ENCODE results near the gene C10orf62.
"Not testable (repeated sequence)": the region's sequence is repeated elsewhere in the genome, so short reads cannot be mapped to it uniquely, and the experiment has no call there.

C10orf62 gene, protein sequence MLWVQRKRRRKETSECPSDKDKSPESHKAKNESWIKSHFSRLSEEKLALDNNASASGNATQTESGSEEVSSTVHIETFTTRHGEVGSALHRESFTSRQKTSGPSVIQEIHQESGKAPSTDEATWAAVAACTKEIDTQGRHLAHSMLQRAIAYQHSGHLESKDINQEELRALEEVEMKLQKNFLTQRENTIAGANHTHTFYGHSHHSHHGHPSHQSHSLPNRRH

DNA sequence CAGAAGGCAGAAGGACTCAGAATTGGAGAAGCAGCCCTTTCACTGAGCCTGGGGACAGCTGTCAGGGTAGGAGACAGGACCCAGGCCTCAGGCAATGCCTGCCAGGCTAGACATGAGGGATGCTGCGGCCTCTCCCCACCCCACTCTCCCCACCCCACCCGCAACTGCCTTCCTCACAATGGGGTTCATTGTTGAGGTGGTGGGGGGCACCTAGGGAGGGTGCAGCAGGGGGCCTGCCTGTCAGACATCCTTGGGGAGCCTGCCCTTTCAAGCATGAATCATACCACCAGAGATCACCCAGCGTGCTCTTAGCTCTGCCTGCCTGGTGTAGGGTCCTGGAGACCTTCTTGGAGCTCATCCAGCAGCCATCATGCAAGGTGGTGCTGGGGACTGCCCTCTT is at the start of gene C10orf62:
Gene C10orf62, plus strand, starts transcription at position 243 of the 400 bp plus-strand sequence. CDS start 177 bp downstream, outside the sequence.
- no peak for DNase-seq

DNA sequence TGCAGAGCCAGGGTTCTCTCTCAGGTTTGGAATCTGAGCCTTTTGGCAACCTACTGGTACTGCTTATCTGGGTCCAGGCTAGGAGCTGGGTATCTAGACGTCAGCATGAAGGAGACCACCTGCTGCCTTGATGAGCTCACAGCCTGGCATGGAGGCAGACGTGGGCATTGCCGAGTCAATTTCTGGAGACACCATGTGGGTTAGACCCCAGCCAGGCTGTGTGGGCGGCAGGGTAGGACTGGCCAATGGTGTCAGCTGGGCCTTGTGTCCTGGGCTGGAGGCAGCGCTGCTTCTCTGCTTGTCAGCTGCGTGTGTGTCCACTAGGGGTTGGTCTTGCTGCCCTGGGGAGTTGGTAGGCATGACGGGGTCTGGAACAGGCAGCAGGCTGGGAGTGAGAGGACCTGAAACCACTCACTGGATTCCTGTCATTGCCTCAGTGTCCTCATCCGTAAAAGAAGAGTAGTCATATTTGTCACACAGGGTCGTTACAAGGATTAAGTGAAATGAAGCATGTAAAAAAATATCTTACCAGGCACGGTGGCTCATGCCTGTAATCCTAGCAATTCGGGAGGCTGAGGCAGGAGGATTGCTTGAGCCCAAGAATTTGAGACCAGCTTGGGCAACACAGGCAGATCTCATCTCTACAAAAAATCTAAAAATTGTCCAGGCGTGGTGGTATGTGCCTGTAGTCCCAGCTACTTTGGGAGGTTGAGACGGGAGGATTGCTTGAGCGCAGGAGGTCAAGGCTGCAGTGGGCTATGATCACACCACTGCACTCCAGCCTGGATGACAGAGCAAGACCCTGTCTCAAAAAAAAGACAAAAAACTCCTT is 48.6 kb upstream of the C10orf62 start:
- DNase-seq = no peak

DNA sequence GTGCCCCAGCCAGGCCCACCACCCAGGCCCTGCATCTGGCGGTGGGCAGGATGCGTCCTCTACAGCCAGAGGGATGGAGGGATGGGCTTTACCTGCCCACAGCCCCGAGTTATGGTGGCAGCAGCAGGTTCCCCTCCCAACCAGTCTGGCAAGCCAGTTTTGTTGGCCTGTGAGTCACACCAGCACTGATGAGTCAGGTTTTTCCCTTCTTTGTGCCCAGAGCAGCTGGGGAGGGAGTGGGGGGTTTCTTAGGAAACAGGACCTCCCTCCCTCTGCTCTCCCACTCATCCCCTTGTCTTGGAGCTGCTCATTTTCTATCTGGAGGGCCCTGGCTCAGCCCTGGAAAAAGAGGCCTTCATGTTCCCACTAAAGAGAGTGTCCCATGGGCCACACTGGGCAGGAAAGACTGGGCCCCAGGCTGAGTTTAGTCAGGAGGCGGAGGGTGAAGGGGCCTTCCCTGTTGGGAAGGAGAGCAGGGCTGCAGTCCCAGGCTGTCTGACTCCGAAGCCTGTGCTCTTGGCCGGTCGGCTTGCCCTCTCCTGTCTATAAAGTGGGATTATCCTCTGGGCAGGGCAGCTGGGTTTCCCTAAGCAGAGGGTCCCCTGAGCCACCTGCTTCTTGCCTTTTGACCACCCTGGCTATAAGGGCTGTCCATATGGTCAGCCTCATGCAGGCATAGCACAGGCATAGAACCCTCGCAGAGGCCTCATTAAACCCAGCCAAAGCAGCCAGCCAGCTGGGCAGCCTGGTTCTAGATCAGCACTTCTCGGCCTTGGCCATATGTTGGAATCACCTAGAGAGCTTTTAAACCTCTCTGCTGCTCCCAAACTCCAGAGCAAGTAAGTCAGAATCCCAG is 47.1 kb upstream of the C10orf62 start:
- peak in 1 of 2 donors; percentile 47 for DNase-seq

DNA sequence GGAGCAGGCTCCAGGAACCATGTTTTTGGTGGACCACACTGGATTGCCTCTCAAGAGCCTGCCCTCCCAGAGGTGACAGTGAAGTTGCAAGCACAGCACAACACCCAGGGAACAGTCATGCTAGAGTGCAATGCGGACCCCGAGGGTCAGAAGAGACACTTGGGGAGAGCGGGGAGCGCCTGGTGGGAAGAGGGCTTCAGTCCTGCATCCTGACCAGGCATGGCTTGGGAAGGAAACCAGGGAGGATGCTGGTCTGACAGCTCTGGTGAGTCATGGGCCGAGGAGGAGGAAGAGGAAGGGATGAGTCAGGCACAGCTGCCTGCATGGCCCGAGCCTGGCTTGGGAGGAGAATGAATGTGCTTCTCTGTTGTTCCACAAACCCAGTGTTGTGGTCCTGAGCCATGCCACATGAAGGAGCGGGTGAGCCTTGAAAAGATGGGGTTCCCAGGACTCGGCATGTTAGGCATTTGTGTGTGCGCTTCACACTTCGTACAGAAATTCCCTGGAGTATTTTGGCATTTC is 46.4 kb upstream of the C10orf62 start:
- DNase-seq = peak in 1 of 2 donors; percentile 73

DNA sequence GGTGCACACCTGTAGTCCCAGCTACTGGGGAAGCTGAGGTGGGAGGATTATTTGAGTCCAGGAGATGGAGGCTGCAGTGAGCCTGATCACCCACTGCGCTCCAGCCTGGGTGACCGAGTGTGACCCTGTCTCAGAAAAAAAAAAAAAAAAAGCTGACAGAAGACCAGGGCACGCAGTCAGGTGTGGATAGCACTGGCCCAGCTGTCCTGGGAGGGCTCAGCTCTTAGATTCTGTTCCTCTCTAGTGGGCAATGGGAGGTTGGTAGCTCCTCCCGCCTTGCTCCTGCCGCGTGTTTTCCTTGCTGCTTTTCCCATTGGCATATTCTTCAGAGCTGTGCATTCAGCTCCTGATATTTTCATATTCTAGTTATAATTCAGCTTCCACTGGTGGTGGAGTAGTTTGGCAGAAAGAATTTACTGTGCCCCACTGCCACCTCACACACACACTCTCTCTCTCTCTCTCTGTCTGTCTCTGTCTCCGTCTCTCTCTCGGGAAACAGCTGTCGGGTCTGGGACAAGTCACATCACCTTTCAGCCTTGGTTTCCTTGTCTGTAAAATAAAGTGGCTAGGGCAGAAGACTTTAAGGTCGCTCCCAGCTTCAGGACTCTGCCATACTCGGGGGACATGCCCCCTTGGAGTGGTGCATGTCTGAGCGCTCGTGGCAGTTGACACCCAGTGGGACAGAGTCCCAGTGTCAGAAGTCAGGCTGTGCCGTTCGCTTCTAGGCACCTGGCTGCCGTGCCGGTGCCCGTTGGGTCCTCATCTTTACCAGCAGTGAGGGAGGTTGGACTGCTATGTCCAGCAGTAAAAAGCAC is 42.9 kb upstream of the C10orf62 start:
- DNase-seq = no peak

DNA sequence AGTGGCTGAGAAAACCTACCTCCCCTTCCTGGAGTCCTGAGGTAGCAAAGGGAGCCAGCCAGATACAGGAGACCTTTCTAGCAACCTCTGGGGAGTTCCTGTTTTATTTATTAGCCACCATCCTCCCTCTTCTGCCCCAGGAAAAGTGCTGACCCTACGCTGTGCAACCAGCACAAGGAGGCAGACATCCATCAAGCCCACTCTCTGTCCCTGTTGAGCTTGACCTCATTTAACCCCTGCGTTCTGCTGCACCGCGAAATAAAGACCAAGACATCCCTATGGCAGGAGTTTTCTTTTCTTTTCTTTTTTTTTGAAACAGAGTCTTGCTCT is 42.3 kb upstream of the C10orf62 start:
- DNase-seq = no peak

DNA sequence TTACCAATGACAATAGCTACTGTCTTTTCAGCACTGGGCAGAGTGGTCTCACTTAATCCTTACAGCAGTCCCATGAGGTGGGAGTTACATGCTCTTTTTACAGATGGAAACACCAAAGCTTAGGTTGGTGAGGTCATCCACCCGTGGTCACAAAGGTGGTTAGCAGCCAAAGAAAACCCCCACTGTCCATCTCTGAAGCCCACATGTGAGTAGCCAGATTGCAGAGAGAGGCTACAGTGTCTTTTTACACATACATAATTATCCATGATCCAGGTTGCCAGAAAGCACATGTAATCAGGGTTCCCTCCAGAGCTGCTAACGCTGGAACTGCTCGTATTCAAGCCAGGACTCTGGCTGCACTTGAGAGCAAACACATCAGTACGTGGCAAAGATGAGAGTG is 41.6 kb upstream of the C10orf62 start:
- DNase-seq = no peak

DNA sequence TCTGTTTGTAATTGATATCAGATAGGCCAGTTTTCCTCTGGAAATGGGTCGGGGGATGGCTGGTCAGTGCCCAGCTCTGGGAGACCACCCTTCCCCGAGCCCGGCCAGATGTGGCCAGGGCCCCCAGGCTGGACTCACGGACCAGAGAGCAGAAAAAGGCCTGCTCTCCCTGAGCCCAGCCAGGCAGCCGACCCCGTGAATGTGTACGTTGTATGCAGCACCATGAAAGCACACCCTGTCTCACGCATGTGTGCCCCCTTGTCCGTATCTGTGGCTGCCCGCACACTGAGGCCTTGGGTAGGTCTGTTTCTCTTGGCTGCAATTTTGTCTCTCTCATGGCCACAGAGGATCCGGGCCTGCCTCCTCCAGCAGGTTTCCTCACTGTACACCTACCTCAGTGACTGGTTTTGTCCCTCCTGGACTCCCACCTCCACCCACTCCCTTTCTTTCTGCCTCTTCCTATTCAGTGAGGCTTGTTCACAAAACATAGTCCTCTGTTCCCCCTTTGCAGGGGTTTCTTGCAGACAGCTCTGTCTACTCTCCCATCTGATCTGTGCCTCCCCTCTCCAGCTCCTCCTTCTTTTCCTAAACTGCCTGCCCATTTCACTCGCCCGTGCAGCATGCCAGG is 40.6 kb upstream of the C10orf62 start:
- no peak for DNase-seq

DNA sequence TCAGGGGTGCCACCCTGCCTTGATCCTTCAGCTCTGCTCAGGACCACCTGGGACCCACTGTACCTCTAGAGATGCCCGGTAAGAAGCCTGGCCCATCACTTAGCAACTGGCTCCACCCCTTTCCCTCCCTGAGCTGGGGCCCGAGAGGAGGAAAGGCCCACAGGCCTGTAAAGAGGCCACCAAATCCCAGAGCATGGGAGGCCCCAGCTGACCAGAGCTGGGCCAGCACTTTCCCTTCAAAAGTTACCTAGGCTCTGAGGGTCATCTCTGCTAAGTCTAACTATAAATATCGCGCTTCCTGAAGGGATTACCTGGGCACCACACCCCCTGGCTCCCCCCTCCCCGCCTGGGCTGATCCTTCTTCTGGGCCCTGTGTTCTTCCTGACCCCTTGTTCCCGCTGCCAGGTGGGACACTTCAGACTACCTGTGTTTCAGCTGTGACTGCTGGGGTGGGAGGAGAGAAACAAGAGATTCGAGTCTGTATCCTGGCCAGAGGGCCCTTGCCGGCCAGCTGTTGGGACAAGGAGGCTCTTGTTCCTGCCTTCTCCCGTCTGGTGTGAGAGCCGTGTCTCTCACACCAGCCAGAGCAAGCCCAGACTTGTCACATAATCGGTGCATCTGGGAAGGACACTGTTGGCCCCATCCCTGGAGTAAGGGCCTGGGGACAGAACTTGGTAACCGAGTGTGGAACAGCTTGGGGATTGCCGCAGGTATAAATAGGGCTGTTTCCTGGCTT is 39.8 kb upstream of the C10orf62 start:
- no peak for DNase-seq

DNA sequence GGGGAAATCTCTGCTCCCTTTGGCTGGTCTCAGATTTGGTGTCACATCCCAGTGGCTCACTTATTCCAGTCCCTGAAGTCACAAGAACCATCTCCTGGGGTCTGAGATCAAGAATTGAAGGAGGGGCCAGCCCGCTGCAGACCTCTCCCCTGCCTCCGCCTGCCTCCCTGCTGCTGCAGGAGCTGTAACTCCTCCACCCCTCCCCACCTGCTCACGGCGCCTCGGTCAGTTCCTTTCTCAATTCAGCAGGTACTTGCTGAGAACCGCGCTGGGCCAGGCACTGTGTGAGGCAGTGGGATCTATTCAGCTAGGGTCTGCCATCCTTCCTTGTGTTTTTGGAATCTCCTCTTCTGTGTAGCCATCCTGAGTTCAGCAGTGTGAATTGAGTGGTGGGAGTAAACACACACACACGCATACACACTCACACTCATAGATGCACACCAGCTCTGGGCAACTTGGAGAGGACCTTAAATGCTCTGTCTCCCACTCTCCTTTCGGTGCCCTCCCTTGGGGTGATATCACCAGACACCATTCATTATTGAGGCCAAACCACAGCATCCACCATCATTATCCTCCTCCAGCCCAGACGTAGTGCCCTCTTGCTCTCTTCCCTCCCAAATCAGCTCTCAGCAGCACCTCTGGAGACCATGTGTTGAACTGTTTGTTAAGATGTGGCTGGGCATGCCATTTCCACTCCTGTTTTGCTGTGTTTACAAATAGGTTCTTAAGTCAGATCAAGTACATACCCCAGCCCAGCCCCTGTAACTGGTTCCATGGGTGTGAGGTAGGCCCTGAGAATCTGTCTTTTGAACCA is 39.0 kb upstream of the C10orf62 start:
- DNase-seq = no peak

DNA sequence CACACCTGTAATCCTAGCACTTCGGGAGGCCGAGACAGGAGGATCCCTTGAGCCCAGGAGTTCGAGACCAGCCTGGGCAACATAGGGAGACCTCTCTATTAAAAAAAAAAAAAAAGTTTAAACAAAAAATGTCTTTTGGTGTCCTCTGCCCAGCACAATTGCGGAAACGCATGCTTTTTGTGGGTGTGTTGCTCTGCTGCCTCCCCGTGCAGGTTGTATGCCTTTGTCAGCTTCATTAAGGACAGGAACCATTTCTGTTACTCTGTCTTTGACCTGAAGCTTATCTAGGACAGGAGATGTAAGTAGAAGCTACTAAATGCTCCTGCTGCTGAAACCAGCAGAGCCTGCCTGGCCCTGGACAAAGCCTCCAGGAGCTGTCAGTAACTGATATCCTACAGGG is 38.2 kb upstream of the C10orf62 start:
- DNase-seq = no peak

DNA sequence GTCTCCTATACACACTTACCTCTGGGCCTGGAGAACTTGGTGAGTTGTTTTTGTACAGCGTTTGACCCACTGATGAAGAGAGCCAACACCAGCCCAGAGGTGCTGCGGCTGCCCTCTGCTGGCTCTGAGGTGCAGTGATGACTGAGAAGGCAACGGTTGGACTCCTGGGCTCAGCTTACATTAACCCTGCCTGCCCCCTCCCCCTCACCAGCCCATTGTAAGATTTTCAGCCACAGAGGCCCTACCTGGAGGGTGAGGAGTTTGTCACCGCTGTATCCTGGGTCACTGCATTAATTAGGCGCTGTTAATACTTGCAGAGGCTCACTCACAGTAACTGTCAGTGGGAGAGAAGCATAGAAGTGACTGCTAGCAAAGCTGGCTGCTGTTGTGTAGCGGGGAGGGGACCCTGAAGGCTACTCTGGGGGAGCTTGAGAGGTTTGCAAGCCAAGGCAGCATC is 35.9 kb upstream of the C10orf62 start:
- DNase-seq = peak; percentile 60

DNA sequence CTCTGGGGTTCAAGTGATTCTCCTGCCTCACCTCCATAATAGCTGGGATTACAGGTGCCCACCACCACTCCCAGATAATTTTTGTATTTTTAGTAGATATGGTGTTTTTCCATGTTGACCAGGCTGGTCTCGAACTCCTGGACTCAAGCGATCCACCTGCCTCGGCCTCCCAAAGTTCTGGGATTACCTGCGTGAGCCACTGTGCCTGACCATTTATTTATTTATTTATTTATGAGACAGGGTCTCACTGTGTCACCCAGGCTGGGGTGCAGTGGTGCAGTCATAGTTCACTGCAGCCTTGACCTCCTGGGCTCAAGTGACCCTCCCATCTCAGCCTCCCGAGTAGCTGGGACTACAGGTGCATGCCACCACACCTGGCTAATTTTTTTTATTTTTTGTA is 35.2 kb upstream of the C10orf62 start:
- DNase-seq = not testable (repeated sequence)

DNA sequence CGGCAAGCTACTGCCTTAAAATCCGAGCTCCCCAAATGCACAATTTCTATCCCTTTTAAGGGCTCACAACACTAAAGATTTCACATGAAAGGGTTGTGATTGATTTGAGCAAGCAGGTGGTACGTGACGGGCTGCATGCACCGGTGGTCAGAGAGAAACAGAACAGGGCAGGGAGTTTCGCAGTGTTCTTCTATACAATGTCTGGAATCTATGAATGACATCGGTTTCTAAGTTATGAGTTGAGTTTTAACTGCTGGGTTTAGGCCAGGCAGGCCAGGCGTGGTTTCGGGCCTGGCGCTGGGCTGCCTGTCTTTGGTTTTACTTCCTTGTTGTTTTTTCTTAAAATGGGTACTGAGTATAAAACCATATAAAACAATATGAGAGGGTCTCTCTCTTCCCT is 34.0 kb upstream of the C10orf62 start:
- DNase-seq = not testable (repeated sequence)

DNA sequence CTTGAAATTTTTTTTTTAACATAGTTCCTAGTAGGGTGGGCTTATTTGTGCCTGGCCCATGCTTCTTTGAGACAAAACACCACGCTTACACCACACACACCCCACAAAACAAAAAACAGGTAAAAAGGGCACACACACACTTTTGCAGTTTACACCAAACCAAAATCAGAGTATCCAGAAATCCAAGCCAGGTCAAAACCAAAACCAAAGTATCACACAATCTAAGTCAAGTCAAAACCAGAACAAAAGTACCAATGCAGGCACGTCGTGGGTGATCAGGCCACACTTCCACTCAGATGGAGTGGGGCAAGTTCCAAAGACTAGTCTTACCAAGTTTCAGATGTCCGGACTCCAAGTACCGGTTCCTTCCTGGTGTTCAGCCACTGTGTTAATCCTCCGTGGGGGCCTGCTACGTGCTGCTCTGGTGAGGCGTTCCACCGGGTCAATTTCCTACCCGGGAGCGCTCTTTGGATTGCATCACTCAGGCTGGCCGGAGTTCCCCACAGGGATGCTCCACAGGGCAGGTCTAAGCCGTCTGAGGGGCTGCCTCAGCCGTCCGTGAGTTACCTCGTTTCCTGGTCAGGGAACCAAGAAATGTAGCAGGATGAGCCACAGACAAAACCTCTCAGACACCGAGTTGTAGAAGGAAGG is 28.7 kb upstream of the C10orf62 start:
- DNase-seq = not testable (repeated sequence)

DNA sequence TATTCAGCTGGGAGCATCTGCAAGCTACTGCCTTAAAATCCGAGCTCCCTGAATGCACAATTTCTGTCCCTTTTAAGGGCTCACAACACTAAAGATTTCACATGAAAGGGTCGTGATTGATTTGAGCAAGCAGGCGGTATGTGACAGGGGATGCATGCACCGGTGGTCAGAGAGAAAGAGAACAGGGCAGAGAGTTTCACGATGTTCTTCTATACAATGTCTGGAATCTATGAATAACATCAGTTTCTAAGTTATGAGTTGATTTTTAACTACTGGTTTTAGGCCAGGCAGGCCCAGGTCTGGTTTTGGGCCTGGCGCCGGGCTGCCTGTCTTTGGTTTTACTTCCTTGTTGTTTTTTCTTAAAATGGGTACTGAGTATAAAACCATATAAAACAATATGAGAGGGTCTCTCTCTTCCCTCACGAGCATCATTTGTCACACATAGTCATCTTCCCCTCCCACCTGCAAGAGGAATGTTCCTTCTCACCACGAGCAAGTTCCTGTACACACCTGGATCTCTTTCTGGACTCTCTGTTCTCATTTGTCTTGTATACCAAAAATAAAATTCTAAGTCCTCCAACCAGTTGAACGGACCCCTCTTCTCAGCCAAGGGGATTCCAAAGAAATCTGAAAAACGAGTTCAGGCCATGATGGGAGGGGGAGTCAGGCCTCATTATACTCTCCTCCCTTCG is 28.0 kb upstream of the C10orf62 start:
- not testable (repeated sequence) for DNase-seq

DNA sequence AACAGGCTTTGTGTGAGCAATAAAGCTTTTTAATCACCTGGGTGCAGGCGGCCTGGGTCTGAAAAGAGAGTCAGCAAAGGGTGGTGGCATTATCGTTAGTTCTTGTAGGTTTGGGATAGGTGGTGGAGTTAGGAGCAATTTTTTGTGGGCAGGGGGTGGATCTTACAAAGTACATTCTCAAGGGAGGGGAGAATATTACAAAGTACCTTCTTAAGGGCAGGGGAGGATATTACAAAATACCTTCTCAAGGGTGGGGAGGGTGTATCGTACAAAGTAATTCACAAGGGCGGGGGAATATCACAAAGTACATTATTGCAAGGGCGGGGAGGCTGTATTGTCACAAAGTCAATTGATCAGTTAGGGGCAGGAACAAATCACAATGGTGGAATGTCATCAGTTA is 27.2 kb upstream of the C10orf62 start:
- not testable (repeated sequence) for DNase-seq

DNA sequence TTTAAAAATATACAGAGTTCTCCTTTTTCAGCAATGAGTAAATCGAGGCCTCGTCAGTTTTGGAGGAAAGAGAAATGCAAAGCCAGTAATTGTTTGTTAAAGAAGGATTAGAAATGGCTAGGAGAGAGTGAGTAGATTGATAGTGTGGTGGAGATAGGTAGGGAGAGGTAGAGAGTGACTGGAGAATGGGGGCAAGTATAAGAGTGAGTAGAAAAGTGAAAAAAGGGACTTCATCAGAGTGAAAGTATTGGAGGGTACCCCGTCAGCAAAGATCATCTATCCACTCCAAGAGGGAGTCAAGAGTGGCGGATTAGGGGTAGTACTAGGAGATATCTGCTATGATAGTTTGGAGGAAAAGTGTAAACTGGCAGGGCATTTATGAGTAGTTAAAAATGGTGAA is 26.2 kb upstream of the C10orf62 start:
- no peak for DNase-seq

DNA sequence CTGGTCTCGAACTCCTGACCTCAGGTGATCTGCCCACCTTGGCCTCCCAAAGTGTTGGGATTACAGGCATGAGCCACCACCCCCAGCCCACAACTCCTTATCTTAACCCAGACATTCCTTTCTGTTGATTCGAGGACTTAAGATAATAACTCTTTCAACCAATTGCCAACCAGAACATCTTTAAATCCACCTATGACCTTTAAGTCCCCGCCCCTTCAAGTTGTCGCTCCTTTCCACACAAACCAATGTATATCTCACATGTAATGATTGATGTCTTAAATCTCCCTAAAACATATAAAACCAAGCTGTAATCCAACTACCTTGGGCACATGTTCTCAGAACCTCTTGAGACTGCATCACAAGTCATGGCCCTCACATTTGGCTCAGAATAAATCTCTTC is 24.7 kb upstream of the C10orf62 start:
- DNase-seq = no peak
